ENCODE data around the gene TANC1. TPM values are rescaled to one million over a fixed set of nuclear protein-coding genes. Genes with fewer than 3 reads are reported as not detected.

TANC1 gene
- total RNA-seq, 2 experiments from 2014 or later: 0.15 to 0.25 TPM

DNA sequence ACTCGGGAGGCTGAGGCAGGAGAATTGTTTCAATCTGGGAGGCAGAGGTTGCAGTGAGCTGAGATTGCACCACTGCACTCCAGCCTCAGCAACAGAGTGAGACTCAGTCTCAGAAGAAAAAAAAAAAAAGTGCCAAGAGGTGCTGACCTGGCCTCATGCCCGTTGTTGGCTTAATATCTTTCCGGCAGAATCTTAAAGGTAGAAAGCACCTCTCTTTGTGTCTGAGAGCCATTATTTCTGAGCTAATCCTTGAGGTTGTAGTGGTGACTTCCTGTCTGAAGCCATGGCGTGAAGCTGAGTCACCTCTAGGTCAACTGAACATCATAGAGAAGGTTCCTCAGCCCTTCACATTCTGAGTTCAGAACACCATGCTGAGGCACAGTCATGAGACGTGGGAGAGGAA lies 257.6 kb downstream of the TANC1 start:
- ChIA-PET POLR2A (interaction anchor here (0.7 kb wide), 1 partner anchor 286 kb away, joined by 3 read pairs; no protein-coding TSS in a partner anchor), CTCF (no interaction called here)

DNA sequence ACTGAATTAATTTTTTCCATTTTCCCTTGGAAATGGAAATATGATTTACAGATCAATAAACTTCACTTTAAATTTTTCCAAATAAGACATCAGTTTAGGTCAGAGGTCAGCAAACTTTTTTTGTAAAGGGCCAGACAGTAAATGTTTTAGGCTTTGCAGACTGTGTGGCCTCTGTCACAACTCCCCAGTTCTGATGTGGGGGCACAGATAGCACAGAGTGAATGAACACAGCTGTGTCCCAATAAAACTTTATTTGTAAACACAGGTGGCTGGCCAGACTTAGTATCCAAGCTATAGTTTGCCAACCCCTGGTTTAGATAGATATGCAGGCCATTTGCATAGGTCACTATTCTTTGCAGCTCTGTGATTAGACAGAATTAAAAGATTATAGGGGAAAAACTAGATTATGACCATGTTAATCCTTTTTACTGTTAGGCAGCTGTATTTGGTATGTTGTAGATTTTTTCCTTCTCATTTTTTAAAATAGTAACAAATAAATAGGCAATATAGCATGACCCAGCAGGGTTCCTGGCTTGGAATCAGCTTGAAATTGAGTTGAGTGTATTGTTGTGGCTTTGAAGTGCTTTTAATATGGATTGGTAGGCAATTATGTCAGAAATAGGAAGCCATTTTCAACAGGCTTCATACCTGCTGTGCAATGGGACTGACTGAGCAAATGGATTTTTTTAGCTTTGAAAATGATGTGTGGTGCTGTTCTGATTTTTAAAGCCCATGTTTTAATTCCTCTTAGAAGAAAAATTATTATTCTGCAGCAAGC lies 258.4 kb downstream of the TANC1 start:
- ChIA-PET POLR2A (interaction anchor here (0.7 kb wide), 1 partner anchor 286 kb away, joined by 3 read pairs; no protein-coding TSS in a partner anchor), CTCF (no interaction called here)

DNA sequence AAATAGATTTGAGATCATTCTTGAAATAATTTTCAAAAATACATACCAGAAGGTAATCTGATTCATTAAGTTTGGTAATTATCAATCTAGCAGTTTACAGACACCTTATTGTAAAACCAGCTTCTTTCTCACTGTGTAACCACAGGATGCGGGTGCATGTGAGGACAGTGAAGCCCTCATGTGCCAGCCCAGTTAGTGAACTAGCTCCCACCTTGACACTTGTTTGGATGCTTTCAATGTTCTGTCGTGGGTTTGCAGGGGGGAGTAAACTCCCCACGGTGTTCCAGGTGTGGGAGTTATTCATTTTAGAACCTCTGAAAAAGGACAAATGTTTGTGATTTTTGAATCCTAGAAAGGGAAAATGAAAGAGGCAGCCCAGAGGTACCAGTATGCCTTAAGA lies 259.0 kb downstream of the TANC1 start:
- ChIA-PET POLR2A (no interaction called here), CTCF (no interaction called here)

- CTCF ChIA-PET: no interaction called here
- POLR2A ChIA-PET: no interaction called here
These were observed 259.7 kb downstream of the TANC1 start for GRCh38 chr2:159228081-159228581.

DNA sequence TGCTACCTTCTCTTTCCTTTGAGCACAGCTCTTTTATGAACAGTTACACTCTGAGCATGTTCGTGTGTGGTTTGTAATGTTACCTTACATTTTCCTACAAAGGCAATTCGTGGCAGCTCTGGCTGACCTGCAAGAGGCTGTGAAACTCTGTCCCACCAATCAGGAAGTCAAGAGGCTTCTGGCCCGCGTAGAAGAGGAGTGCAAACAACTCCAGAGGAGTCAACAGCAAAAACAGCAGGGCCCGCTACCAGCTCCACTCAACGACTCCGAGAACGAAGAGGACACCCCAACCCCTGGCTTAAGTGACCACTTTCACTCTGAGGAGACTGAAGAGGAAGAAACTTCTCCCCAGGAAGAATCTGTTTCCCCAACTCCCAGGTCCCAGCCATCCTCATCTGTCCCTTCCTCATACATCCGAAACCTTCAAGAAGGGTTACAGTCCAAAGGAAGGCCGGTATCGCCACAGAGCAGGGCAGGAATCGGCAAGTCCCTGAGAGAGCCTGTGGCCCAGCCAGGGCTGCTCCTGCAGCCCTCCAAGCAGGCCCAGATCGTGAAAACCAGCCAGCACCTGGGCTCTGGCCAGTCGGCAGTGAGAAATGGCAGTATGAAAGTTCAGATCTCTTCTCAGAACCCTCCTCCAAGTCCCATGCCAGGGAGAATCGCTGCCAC lies 261.2 kb downstream of the TANC1 start:
- CTCF ChIA-PET: no interaction called here
- POLR2A ChIA-PET: no interaction called here

- POLR2A ChIA-PET: no interaction called here
- CTCF ChIA-PET: no interaction called here
These were observed 261.9 kb downstream of the TANC1 start for GRCh38 chr2:159230145-159230877.

DNA sequence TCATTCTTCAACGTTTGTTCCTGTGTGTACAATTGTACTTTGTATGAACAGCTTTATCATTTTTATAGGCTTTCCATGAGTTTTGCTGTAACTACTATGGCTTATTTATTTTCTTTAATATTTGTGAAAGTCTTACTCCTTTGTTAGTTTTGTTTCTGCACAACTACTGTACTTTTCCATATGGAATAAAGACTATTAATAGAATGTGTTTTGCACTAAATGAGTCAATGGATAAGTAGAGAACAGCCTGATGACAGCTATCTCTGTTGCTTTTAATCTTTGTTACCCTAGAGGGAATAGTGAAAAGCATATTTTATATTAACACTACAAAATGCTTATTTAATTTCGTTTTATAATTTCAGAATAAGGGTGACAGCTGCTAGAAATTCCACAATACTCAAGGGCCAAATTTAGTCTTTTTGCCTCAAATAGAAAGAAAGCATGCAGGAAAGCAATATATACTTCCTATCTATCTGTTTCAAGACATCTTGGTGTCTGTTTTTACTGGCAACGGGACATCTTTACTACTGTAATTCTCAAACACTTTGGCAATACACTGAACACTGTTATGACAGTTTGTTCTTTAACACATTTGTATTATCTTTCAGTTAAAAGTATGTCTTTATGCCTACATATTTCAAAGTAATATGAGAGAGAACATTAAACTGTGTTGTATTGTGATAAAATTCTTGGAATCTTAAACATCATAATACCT lies 264.2 kb downstream of the TANC1 start:
- ChIA-PET POLR2A (no interaction called here), CTCF (no interaction called here)

- ChIA-PET CTCF (no interaction called here), POLR2A (no interaction called here)
These were observed 266.4 kb downstream of the TANC1 start for GRCh38 chr2:159234868-159235267.

DNA sequence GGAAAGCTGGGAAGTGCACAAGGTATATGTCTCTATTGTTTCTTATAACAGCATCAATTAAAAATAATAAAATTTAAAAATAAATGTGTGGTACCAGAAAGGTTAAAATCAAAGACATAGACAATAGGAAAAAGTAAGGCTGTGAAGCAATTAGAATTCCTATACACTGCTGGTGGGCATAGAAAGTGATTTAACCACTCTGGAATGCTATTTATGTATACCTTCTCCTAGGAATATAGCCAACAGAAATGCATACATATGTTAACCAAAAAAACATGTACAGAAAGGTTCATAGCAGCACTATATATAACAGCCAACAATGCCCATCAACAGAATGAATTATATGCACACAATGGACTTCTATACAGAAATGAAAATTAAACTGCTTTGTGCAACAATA lies 275.1 kb downstream of the TANC1 start:
- ChIA-PET POLR2A (no interaction called here), CTCF (no interaction called here)

DNA sequence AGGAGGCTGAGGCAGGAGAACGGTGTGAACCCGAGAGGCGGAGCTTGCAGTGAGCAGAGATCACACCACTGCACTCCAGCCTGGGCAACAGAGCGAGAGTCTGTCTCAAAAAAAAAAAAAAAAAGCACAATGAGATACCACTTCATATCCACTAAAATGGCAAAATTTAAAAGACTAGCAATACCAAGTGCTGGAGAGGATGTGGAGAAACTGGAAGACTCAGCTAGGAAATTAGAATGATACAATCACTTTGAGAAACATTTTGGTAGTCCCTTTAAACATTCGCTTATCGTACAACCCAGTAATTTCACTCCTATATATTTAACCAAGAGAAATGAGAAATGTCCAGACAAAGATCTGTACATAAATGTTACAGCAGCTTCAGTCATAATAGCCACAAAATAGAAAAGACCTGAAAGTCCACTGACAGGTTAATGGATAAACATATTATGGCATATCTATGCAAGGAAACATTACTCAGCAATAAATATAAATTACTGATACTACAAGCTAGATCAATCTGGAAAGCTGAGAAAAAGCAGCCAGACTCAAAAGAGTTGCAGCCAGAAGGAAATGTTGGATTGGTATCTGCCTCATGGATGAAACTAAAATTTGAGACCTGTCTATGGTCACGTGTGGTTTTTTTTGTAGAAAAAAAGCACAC lies 278.0 kb downstream of the TANC1 start:
- ChIA-PET POLR2A (no interaction called here), CTCF (no interaction called here)

DNA sequence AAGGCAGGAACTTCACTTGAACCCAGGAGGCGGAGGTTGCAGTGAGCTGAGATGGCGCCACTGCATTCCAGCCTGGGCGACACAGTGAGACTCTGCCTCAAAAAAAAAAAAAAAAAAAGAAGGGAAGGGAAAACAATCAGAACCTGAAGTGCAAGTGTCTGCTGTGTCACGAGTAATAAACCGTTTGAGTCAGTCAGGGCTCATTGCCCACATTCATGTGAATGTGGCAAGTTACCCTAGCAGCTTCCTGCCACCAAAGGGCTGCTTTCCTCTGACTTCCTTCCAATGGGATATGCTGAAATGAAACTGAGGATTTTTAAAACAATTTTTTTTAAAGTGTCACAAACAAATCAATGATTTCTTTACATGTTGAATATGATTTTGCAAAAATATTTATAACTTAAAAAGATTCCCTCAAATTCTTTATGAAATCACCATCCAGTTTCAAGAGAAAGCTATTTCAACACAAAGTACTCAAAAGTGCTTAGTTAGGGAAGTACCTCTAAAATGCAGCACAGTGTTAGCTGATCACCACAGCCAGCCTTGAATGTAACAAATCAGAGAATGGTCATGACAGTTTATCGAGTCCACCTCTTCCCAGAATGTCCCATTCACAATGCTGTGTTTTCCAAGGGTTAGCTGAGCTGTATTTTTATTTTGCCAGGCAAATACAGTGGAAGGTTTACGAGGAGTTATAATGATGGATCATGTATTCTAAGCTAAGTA lies 281.7 kb downstream of the TANC1 start:
- ChIA-PET POLR2A (no interaction called here), CTCF (no interaction called here)

DNA sequence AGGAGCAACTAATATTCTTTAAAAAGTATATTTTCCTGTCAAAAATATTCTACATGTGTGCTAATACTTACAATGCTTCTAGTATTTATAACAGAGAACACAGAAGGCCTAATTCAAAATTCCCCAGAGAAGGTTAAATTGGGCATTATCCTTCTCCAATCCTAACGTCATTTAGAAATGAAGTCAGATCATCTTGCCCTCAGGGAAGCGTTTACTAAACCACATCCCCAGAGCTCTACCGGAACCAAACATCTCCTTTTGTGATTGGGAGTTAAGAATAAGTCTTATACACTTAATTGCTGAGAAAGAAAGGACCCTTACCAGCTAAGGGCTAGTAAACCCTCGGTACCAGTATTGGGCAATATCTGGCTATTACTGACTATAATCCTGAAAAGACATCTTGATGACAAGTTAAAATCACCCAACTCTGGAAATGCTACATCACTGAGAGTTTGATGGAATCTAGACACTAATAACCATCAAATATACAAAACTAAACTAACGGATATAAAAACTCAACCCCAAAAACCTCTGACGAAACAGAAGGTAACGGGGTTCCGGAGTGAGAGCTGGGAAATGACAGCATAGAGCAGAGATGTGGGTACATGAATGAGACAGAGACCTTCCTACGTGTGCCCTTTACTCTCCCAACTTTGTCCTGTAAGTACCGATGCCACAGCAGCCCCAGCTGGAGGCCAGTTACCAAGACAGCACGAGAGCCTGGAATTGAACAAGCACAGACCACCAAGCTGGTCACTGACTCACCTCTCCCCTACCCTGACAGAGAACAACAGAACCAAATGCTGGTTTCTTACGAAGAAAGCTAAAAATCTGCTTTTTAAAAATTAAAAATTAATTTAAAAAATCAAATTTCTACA lies 283.1 kb downstream of the TANC1 start:
- ChIA-PET CTCF (no interaction called here), POLR2A (no interaction called here)

GRCh38 chr2:159252905-159253304 lies 284.5 kb downstream of the TANC1 start:
- POLR2A ChIA-PET: no interaction called here
- CTCF ChIA-PET: no interaction called here

GRCh38 chr2:159256159-159256558 lies 287.7 kb downstream of the TANC1 start:
- ChIA-PET CTCF (no interaction called here), POLR2A (no interaction called here)

GRCh38 chr2:159262226-159262625 lies 293.8 kb downstream of the TANC1 start:
- POLR2A ChIA-PET: no interaction called here
- CTCF ChIA-PET: no interaction called here

GRCh38 chr2:159262904-159263303 lies 294.5 kb downstream of the TANC1 start:
- ChIA-PET POLR2A (no interaction called here), CTCF (no interaction called here)

DNA sequence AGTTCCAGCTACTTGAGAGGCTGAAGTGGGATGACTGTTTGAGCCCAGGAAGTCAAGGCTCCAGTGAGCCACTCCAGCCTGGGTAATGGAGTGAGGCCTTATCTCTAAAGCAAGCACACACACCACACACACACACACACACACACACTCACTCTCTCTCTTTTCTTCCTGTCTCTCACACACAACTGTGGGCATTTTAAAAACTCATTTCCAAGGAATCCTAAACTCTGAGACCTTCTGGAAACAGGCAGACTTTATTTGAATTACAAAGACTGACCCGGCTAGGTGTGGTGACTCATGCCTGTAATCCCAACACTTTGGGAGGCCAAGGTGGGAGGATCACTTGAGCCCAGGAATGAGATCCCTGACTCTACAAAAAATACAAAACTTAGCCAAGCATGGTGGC lies 296.7 kb downstream of the TANC1 start:
- CTCF ChIA-PET: no interaction called here

DNA sequence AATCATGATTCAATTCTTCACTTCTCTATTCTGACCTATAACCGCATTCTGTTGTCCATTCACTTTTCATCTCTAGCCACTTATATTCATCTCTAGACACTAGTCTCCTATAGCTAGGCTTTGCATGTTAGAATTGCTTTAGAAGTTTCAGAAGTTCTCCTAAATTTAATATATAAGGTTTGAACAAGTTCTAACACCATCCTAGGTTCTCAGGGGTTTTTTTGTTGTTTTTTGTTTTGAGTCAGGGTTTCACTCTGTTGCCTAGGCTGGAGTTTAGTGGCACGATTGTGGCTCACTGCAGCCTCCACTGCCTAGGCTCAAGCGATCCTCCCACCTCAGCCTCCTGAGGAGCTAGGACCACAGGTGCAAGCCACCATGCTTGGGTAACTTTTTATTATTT lies 298.1 kb downstream of the TANC1 start:
- CTCF ChIA-PET: no interaction called here

More for the DNA sequence above, 296.7 kb downstream of the TANC1 start:
- POLR2A ChIA-PET: no interaction called here

More for the DNA sequence above, 298.1 kb downstream of the TANC1 start:
- POLR2A ChIA-PET: no interaction called here

All from activated CD8-positive, alpha-beta memory T cell treated with anti-CD3 and anti-CD28 coated beads for 36 hours (primary cell).